ENCODE measurements around the gene ANAPC2.

GRCh38 chr9:137221095-137221505 lies 32.7 kb upstream of the ANAPC2 start:
- TF ChIP-seq HDGF (IDR thresholded peaks at IDR 0.05; ENCODE audit: borderline replicate concordance) (no peak), BHLHE40 (IDR thresholded peaks at IDR 0.05; ENCODE audit: borderline replicate concordance) (no peak), TARDBP (IDR thresholded peaks at IDR 0.05) (no peak), LEF1 (IDR thresholded peaks at IDR 0.05; ENCODE audit: borderline replicate concordance) (no peak), NFRKB (IDR thresholded peaks at IDR 0.05) (no peak), SUZ12 (IDR thresholded peaks at IDR 0.05) (no peak), SP1 (IDR thresholded peaks at IDR 0.05) (no peak), ARNT (IDR thresholded peaks at IDR 0.05) (no peak), ELF4 (IDR thresholded peaks at IDR 0.05) (no peak), FOXK2 (IDR thresholded peaks at IDR 0.05) (no peak)
- TF ChIP-seq, protein P1, sequence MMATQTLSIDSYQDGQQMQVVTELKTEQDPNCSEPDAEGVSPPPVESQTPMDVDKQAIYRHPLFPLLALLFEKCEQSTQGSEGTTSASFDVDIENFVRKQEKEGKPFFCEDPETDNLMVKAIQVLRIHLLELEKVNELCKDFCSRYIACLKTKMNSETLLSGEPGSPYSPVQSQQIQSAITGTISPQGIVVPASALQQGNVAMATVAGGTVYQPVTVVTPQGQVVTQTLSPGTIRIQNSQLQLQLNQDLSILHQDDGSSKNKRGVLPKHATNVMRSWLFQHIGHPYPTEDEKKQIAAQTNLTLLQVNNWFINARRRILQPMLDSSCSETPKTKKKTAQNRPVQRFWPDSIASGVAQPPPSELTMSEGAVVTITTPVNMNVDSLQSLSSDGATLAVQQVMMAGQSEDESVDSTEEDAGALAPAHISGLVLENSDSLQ (IDR thresholded peaks at IDR 0.05) = no peak

Data from HEK293T (cell line).